ENCODE data around the gene GCN1.

GRCh38 chr12:120139958-120140357 is 54.6 kb downstream of the GCN1 start:
- TF ChIP-seq SREBF2 (IDR thresholded peaks at IDR 0.05; ENCODE audit: low read length) = no peak
- TF ChIP-seq EP300 (IDR thresholded peaks at IDR 0.05; ENCODE audit: borderline replicate concordance in 1 of 2, control insufficient read depth in 1 of 2, low read depth in 2 of 2, low read length in 2 of 2) = no peak
- no peak for TF ChIP-seq ATF2 (IDR thresholded peaks at IDR 0.05; ENCODE audit: low read length)
- no peak for TF ChIP-seq CTCF (IDR thresholded peaks at IDR 0.05 in 2 of 3, conservative IDR thresholded peaks at IDR 0.05 in 1 of 3; ENCODE audit: control insufficient read depth in 2 of 3, extremely low read depth in 1 of 3, insufficient read depth in 1 of 3, low read depth in 3 of 3, low read length in 3 of 3)
- no peak for TF ChIP-seq ZSCAN29 (IDR thresholded peaks at IDR 0.05)
- no peak for TF ChIP-seq EED (IDR thresholded peaks at IDR 0.05; ENCODE audit: low read depth)
- no peak for TF ChIP-seq TAF1 (IDR thresholded peaks at IDR 0.05; ENCODE audit: borderline replicate concordance, low read depth, low read length)
- TF ChIP-seq ZNF217 (IDR thresholded peaks at IDR 0.05) = no peak
- no peak for TF ChIP-seq CEBPB (IDR thresholded peaks at IDR 0.05; ENCODE audit: borderline replicate concordance in 1 of 2, low read depth in 2 of 2, low read length in 2 of 2)
- TF ChIP-seq SKIL (IDR thresholded peaks at IDR 0.05; ENCODE audit: low read depth, poor library complexity, severe bottlenecking) = no peak
